HUDEP-2 (cell line): Measurements from ENCODE around the gene DLG2.
"Not testable (repeated sequence)": the region's sequence is repeated elsewhere in the genome, so short reads cannot be mapped to it uniquely, and the experiment has no call there.

ENCODE experiments used
- DNase-seq, 76 experiments: peaks; one replicate each; lab custom pipeline; 2025; ENCODE audit not compliant: unreplicated experiment in 76 of 76; lab: John Stamatoyannopoulos, UW

The DLG2 gene

DNA sequence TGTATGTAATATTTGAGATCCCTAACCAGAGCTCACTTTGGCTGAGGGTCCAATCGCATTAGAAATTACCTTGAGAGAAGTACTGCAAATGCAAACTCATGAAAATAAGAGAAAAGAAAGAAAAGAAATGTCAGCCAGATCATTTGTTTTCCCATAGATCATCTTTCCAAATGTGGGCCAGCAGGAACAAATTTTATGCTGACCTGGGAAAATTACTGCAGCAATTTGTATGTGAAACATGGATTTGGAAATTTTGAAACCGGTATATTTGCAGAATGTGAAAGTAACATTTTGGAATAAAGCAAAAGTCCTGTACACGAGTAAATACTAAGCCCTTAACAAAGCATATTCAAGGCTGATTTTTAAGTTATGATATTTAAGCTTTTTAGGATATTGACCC is 1282.1 kb downstream of the DLG2 start:
- no peak for DNase-seq

GRCh38 chr11:84339796-84340195 is 1287.3 kb downstream of the DLG2 start:
- DNase-seq: no peak

DNA sequence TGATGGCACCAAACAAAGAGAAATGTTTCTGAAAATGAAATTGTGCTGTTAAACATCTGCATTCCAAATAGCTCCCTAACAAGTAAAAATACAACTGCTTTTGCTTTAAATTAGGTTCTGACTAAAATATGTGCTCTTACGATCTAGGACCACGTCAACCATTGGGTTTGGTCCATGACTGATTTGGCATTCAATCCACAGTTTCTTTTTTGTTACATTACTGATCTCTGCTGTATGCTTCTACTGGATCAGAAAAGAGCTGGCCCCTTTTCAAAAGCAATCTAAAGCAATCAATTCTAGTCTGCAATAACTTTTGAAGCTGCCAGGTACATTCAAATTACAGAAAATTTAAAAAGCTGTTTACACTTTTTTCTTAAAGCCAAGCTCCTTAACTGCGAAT is 1293.9 kb downstream of the DLG2 start:
- DNase-seq: no peak

GRCh38 chr11:84322211-84322610 is 1304.9 kb downstream of the DLG2 start:
- DNase-seq: no peak

GRCh38 chr11:84319863-84320262 is 1307.3 kb downstream of the DLG2 start:
- no peak for DNase-seq

- DNase-seq: no peak
These were observed 1310.1 kb downstream of the DLG2 start for GRCh38 chr11:84316866-84317555.

DNA sequence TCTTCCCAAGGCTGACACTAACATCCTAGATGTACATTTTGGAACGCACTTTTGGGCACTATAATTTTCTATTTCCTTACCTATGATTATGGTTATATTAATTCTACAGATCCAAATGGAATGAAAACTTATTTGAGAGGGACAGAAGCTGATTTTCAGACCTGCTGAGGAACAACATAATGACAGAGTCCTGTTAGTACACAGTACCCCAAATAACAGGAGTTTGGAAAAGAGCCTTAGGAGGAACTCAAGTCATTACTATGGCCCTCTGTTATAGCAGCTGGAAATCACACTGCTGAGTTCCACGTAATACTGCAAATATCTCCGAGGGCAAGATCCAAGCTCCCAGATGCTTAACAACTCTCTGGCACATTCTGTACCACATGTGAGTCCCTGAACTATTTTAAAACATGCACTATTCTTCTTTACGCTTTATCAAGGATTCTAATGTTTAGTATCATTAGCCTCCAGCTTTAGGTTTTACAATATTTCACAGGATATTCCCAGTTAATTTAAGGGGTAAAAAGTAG is 1313.2 kb downstream of the DLG2 start:
- DNase-seq: no peak

- no peak for DNase-seq
These were observed 1316.9 kb downstream of the DLG2 start for GRCh38 chr11:84310268-84310667.

- DNase-seq: not testable (repeated sequence)
These were observed 1318.7 kb downstream of the DLG2 start for GRCh38 chr11:84308491-84308890.

GRCh38 chr11:84300092-84300491 is 1327.1 kb downstream of the DLG2 start:
- DNase-seq: no peak

GRCh38 chr11:84297570-84297969 is 1329.6 kb downstream of the DLG2 start:
- no peak for DNase-seq

- no peak for DNase-seq
These were observed 1331.3 kb downstream of the DLG2 start for GRCh38 chr11:84295815-84296214.

DNA sequence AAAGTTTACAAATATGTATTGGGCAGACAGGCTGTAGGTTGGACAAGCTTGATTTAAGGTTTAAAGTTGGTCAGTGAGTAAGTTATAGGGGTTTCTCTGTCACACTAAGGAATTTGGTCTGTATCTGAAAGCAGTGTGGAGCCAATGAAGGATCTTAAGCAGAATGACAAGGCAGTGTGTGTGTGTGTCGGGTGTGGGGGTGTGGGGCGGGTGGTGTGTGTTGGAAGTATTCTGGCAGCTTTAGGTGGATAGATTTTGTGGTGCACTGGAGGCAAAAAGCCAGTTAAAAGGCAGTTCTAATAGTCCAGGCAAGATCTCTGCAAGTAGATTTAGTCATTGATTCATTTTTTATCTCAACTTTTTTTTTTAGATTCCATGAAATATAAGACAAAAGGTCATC is 1334.2 kb downstream of the DLG2 start:
- no peak for DNase-seq

DNA sequence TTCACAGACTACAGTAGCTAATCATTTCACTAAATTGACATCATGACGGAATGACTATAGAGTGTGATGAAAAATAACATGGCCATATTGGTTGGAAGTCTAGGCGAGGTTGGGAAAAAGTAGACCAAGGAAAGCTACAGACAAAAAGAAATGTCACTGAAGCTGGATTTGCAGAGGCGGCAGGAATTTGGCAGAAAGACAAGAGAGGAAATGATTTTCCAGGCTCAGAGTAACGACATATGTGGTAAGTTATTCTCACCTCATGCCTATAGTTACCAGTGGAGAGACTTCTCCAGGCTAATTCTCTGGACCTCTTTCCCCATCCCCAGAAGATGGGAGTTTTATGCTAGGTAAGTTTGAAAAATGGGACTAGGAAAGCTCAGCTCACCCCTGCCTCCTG is 1335.1 kb downstream of the DLG2 start:
- DNase-seq: no peak

GRCh38 chr11:84290647-84291046 is 1336.5 kb downstream of the DLG2 start:
- no peak for DNase-seq

GRCh38 chr11:84289381-84289906 is 1337.7 kb downstream of the DLG2 start:
- DNase-seq: no peak

DNA sequence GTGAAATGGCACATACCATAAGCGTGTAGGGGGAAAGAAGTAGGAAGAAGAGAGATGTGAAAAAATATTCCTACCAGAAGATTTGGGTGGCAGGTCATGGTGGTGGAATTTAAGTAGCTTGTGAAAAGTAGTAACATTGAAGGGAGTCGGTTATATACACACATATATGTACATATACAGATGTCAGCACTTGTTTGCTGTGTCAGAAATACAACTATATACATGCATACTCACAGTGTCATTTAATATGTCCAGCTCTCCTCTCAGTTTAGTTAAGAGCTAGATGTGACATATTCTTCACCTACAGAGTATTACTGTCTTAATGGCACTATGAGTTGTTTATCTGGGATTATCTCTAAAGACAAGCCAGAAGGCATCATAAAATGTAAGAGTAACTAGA is 1353.6 kb downstream of the DLG2 start:
- no peak for DNase-seq

- no peak for DNase-seq
These were observed 1356.7 kb downstream of the DLG2 start for GRCh38 chr11:84270466-84270865.

DNA sequence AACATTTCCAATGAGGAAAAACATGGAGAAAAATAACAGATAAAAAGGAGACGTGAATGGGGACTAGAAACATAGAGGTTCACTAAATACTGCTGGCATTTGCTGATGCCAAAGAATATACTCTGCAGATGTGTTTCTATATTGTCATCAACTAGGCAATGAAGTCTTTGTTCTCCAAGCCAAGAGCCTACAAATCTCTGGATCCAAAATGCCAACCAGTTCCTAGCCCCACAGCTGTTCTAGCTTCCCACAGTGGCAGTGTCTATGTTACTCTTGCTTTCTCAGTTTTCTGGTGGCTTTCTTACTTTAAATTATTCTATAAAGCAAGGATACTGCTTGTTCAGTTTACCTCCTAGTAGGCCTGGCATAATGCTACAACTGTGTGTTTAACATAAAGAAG is 1363.1 kb downstream of the DLG2 start:
- DNase-seq: no peak

- no peak for DNase-seq
These were observed 1365.4 kb downstream of the DLG2 start for GRCh38 chr11:84261707-84262106.

DNA sequence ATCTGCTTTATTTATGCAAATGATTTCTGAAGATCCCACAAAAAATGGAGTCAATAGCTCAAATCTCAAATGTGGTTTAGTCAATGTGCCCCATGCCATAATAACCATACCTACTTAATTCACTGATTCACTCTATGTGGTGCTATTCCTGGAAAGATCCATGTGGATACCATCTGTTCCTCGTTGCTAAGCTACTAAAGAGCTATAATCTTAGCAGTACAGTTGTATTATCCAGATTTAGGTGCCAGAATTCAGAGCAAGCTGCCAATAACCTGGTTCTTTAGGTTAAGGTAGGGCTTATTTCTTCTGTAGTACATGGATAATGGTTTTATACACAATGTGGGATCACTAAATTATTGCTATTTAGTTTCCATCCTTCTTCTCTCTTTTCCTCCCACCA is 1366.3 kb downstream of the DLG2 start:
- no peak for DNase-seq

DNA sequence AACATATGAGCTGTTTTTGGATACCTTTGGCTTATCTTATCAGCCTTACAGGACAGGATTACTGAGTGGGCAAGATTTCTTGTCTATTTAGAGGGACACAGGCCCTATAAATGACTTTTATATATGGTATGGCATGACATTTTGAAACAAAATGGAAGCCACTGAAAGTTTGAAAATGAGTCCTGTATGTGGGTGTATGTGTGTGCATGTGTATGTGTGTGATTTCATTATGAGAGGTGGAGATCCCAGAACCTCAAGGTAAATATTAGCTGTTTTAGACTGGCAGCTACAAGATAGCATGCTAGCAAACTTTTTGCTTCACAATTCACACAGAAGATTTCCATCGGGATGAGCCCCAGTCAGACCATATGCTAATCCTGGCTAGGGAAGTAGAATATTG is 1370.5 kb downstream of the DLG2 start:
- no peak for DNase-seq

- no peak for DNase-seq
These were observed 1371.7 kb downstream of the DLG2 start for GRCh38 chr11:84255483-84255882.
